Stimulated activated naive CD8-positive, alpha-beta T cell treated with anti-CD3 and anti-CD28 coated beads, Interleukin-15, Interleukin-2, amounts not matched to agents 100 U/mL and 50 U/mL, for 24 hours (primary cell): ENCODE results near the gene AVPR1A.
A peak's percentile ranks its signal among the peaks of the same experiment; 100 is the strongest.
"Not testable (repeated sequence)": the region's sequence is repeated elsewhere in the genome, so short reads cannot be mapped to it uniquely, and the experiment has no call there.

Experiments
- ATAC-seq: fragments of 150-1000 bp; cut with Tn5 transposase; one replicate; pipeline ENCODE4 v1.10.0; 2021
- DNase-seq: peaks from one replicate; pipeline ENCODE4 v3.0.0; 2021

AVPR1A gene

GRCh38 chr12:63150713-63151622 is at the start of gene AVPR1A:
TSS of gene AVPR1A (minus strand) at chr12:63151201. CDS start at chr12:63150836, 365 bp downstream.
- DNase-seq (peak; percentile 6), ATAC-seq (no peak)

- DNase-seq (no peak), ATAC-seq (no peak)
Measured at GRCh38 chr12:63196168-63196567, 45.2 kb upstream of the AVPR1A start.

- DNase-seq (no peak), ATAC-seq (no peak)
Measured at GRCh38 chr12:63179224-63179623, 28.2 kb upstream of the AVPR1A start.

GRCh38 chr12:63170321-63170720 is 19.3 kb upstream of the AVPR1A start:
- ATAC-seq (no peak), DNase-seq (no peak)

DNA sequence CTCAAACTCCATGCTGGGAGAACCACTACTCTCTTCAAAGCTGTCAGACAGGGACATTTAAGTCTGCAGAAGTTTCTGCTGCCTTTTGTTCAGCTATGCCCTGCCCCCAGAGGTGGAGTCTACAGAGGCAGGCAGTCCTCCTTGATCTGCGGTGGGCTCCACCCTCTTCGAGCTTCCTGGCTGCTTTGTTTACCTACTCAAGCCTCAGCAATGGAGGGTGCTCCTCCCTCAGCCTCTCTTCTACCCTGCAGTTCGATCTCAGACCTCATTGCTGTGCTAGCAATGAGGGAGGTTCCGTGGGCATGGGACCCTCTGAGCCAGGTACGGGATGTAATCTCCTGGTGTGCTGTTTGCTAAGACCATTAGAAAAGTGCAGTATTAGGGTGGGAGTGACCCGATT is 16.7 kb upstream of the AVPR1A start:
- not testable (repeated sequence) for DNase-seq, ATAC-seq

DNA sequence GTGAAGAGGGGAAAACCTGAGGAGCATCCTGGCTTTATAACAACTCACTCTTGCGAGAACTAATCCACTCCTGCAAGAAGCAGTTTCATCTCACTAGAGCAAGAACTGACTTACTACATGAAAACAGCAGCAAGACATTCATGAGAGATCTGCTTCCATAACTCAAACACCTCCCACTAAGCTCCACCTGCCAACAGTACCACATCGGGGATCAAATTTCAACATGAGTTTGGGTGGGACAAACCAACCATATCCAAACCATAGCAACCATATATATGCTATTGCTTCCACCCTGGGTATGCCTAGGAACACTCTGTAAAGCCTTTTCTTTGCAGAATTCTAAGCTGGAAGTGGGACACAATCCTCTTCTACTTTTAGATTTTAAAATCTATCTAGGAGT is 13.9 kb upstream of the AVPR1A start:
- DNase-seq = no peak
- ATAC-seq = no peak

DNA sequence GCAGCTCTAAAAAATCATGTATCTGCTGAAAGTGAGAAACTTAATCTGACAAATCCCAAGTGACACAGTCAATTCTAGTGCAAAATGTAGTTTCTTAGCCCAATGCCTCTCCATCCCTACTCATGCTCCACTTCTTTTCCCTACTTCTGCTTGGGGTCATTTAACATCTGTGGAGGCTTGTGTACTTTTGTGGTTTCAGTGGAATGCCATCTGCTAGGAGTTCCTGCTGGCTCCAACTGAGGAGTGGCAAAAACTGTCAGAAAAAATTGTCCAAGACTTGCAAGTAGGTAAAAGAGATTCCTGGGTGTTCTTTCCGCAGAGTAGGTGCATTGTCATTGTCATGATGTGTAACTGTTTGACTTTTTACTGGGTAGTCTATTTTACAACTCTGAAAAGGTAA is 12.5 kb upstream of the AVPR1A start:
- DNase-seq (no peak), ATAC-seq (no peak)

DNA sequence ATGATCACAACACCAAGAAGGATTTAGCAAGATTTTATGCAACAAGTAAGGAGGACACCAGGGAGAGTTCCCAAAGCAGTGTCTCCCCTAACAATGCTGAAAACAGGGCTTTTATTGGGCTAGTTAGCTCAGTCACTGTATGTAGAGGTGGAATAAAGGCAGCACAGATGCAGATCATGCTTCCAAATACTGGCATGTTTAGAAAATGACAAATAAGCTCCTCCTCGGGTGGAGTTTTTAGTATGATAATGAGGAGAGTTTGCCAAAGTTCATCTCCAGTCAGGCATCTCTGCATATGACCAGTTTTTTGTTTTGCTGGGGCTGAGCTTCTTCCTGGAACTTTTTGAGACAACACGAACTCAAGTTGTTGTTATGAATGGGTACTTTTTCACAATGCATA is 4.4 kb upstream of the AVPR1A start:
- no peak for DNase-seq
- ATAC-seq = no peak

DNA sequence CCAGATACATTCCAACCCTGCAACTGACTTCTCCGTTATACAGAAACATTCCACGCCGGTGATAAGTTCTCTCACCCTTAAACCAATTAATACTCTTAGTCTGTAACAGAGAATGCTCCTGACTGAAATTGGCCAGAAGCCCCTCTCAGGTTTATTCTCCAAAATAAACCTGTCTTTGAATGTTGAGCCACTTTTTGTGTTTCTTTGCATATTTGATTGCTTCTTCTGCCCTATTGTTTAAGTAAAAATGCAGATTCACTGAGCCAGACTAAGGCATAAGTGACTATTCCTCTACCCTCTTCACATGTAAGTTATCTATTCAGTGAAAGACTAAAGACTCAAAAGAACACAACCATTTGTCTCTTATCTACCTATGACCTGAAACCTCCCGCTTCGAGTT is 3.6 kb upstream of the AVPR1A start:
- ATAC-seq (no peak), DNase-seq (no peak)

DNA sequence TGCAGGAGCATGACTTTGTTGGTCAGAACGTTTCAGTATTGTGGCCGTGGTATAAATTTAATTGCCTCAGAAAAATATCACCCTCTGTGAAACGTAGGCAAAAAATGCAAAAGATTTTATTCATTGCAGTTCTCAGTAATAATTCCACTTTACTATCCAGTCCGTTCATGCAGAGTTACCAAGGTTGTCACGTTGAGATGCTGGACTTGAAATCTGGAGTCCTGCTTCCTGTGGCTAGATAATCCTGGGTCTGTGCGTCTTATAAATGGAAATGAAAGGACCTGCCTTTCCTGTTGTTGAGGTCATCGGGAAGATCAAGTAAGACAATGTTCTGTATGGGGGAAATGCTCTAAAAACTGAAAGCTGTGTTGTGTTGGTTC is 1.3 kb upstream of the AVPR1A start:
- DNase-seq = no peak
- ATAC-seq = no peak

- DNase-seq (peak; percentile 19), ATAC-seq (peak; percentile 32)
Measured at GRCh38 chr12:63151623-63152320, 771 bp upstream of the AVPR1A start.

- DNase-seq (peak; percentile 8), ATAC-seq (peak; percentile 9)
Measured at GRCh38 chr12:63149909-63150712, 890 bp downstream of the AVPR1A start.

- ATAC-seq (no peak), DNase-seq (no peak)
Measured at GRCh38 chr12:63144556-63144955, 6.4 kb downstream of the AVPR1A start.

GRCh38 chr12:63138488-63138887 is 12.5 kb downstream of the AVPR1A start:
- ATAC-seq (no peak), DNase-seq (no peak)

DNA sequence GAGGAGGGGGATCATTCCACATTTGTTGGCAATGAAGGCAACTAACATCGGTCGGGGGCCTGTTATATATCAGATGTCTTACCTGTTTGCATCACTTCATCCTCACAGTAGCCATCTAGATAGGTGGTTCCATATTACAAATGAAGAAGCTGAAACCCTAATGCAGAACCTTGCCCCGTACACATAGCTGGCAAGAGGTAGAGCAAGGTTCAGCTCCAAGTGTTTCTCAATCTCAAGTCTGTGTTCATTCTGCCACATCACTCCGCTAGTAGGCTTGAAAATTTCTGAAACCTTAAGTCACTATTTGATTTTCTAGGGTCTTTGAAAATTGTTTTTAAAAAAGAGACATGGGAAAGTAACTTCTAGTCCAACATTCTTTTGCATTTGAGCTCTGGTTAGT is 17.0 kb downstream of the AVPR1A start:
- DNase-seq = no peak
- ATAC-seq = no peak

DNA sequence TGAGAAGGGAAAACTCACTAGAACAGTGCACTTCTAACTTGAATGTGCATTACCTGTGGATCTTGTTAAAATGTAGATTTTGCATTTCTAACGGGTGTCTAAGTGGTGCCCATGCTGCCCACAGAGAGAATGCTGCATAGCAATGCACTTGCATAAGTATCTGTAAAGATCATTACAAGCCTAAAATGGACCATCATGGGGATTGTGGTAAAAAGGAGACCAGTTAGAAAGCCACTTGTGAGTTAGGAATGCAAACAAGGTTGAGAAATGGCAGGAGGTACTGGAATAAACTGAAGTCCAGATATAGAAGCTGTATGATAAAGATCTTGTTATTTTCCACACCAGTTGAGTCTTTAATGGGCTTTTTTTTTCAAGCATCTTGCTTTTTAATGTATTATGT is 18.8 kb downstream of the AVPR1A start:
- ATAC-seq (no peak), DNase-seq (no peak)

GRCh38 chr12:63129927-63130326 is 21.1 kb downstream of the AVPR1A start:
- DNase-seq = no peak
- ATAC-seq = no peak

DNA sequence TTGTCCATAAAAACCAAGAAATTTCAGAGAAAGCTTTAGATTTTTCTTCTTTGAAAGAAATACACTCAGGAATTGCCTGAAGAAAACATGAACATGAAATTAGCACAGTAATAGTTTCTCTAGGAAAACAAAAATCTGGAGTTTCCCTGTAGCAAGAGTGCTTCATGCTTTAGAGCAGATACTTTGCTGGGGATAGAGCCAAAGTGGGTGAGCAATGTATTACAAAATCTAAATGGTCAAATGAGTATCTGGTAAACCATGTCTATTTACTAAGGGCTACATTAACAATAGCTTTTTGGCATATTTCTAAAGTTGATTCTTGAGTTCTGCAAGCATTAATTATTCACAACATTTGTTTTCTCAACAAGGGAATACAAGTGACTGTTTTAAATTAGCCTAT is 26.2 kb downstream of the AVPR1A start:
- ATAC-seq = no peak

GRCh38 chr12:63103494-63104131 is 47.4 kb downstream of the AVPR1A start:
- no peak for DNase-seq
- no peak for ATAC-seq

More for the DNA sequence above, 26.2 kb downstream of the AVPR1A start:
- DNase-seq = no peak

DNA sequence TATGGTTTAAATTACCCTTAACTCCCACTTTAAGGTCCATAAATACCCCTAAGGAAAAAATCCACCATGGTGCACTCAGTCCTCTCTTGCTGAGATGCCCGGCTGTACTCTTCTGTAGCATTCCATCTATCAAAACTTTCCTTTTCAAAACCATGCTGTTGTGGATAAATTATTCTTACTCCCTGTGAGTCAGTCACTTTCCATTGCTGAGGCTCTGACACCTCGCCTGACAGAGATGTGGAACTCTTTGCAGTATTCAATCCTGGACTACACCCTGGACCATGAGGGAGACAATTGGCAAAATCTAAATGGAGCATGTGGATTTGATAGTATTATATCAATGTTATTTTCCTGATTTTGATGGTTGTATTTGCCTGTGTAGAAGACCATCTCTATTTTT is 49.1 kb downstream of the AVPR1A start:
- ATAC-seq = no peak

GRCh38 chr12:63098851-63099250 is 52.1 kb downstream of the AVPR1A start:
- DNase-seq = no peak
- ATAC-seq = no peak

More for the DNA sequence above, 49.1 kb downstream of the AVPR1A start:
- no peak for DNase-seq

GRCh38 chr12:63095369-63095980 is 55.5 kb downstream of the AVPR1A start:
- DNase-seq (no peak), ATAC-seq (no peak)
